OCI-LY3 (cell line): ENCODE measurements around the gene PLXNC1.

Source experiments
- EZH2phosphoT487 ChIP-seq: fragments of 200-600 bp; shearing (Covaris generic); IDR thresholded peaks from 2 replicates; pipeline ENCODE4 v1.6.1; 2018; ENCODE audit warnings: antibody characterized with exemption, mixed run types, low read depth
- TF ChIP-seq, protein P1 (sequence below): fragments of 200-600, 300-600 bp; sonication (generic); IDR thresholded peaks from 2 replicates; pipeline ENCODE4 v1.5.1; 2014; ENCODE audit warnings: antibody characterized with exemption, low read length, low read depth

DNA sequence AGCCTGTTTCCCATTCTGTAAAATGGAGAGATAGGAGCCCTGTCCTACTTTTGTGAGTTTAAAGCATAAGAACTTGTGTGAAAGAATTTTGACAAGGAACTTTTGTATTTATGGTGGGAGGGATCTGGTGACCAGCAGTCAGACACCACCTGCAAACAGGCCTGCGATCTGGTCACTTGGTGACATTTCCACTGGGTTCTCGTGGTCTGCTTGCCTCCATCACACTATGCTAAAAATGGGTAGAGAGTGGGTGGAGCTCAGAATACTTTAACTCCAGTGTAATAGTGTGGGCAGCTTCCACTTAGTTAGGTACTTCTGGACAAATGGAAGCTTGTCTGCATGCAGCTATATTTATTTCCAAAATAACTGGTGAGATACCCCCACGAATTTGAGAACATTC is 26.5 kb upstream of the PLXNC1 start:
- TF ChIP-seq, protein P1, sequence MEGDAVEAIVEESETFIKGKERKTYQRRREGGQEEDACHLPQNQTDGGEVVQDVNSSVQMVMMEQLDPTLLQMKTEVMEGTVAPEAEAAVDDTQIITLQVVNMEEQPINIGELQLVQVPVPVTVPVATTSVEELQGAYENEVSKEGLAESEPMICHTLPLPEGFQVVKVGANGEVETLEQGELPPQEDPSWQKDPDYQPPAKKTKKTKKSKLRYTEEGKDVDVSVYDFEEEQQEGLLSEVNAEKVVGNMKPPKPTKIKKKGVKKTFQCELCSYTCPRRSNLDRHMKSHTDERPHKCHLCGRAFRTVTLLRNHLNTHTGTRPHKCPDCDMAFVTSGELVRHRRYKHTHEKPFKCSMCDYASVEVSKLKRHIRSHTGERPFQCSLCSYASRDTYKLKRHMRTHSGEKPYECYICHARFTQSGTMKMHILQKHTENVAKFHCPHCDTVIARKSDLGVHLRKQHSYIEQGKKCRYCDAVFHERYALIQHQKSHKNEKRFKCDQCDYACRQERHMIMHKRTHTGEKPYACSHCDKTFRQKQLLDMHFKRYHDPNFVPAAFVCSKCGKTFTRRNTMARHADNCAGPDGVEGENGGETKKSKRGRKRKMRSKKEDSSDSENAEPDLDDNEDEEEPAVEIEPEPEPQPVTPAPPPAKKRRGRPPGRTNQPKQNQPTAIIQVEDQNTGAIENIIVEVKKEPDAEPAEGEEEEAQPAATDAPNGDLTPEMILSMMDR, result no peak
- TF ChIP-seq EZH2phosphoT487, result no peak
